ENCODE data around the gene ZMYND10.

The ZMYND10 gene

GRCh38 chr3:50345586-50346234, at the start of gene ZMYND10:
Gene ZMYND10 (minus strand): TSS chr3:50345732. CDS start chr3:50345579, 153 bp downstream.
- DNase-seq (ENCODE audit: low read depth in 2 of 2) = no peak

GRCh38 chr3:50393061-50393460, 47.5 kb upstream of the ZMYND10 start:
- DNase-seq (ENCODE audit: low read depth in 2 of 2) = no peak

GRCh38 chr3:50392101-50392715, 46.7 kb upstream of the ZMYND10 start:
- DNase-seq (ENCODE audit: low read depth in 2 of 2) = no peak

GRCh38 chr3:50390508-50391224, 45.1 kb upstream of the ZMYND10 start:
- no peak for DNase-seq (ENCODE audit: low read depth in 2 of 2)

- DNase-seq (ENCODE audit: low read depth in 2 of 2) = no peak
Measured at GRCh38 chr3:50389414-50389767, 43.9 kb upstream of the ZMYND10 start.

- no peak for DNase-seq (ENCODE audit: low read depth in 2 of 2)
Measured at GRCh38 chr3:50388720-50389413, 43.3 kb upstream of the ZMYND10 start.

GRCh38 chr3:50388016-50388719, 42.6 kb upstream of the ZMYND10 start:
- no peak for DNase-seq (ENCODE audit: low read depth in 2 of 2)

- DNase-seq (ENCODE audit: low read depth in 2 of 2) = no peak
Measured at GRCh38 chr3:50385754-50386153, 40.2 kb upstream of the ZMYND10 start.

GRCh38 chr3:50383750-50384149, 38.2 kb upstream of the ZMYND10 start:
- no peak for DNase-seq (ENCODE audit: low read depth in 2 of 2)

- DNase-seq (ENCODE audit: low read depth in 2 of 2) = no peak
Measured at GRCh38 chr3:50382722-50383121, 37.2 kb upstream of the ZMYND10 start.

- DNase-seq (ENCODE audit: low read depth in 2 of 2) = no peak
Measured at GRCh38 chr3:50381383-50381782, 35.9 kb upstream of the ZMYND10 start.

- no peak for DNase-seq (ENCODE audit: low read depth in 2 of 2)
Measured at GRCh38 chr3:50380405-50381085, 35.0 kb upstream of the ZMYND10 start.

GRCh38 chr3:50378757-50379156, 33.2 kb upstream of the ZMYND10 start:
- DNase-seq (ENCODE audit: low read depth in 2 of 2) = no peak

GRCh38 chr3:50378024-50378423, 32.5 kb upstream of the ZMYND10 start:
- no peak for DNase-seq (ENCODE audit: low read depth in 2 of 2)

GRCh38 chr3:50375258-50375931, 29.9 kb upstream of the ZMYND10 start:
- no peak for DNase-seq (ENCODE audit: low read depth in 2 of 2)

GRCh38 chr3:50374363-50375257, 29.1 kb upstream of the ZMYND10 start:
- DNase-seq (ENCODE audit: low read depth in 2 of 2) = no peak

GRCh38 chr3:50373146-50374051, 27.9 kb upstream of the ZMYND10 start:
- no peak for DNase-seq (ENCODE audit: low read depth in 2 of 2)

- DNase-seq (ENCODE audit: low read depth in 2 of 2) = no peak
Measured at GRCh38 chr3:50372349-50372748, 26.8 kb upstream of the ZMYND10 start.

Data from fibroblast of skin of left biceps (primary cell).